HFF-Myc (cell line): ENCODE measurements around the gene MAMSTR.

Experiments used
- DNase-seq: peaks from one replicate; pipeline ENCODE4 v3.0.0-alpha.2; 2011; ENCODE audit warnings: low read depth; ENCODE audit errors: extremely low read depth
- H3K4me3 ChIP-seq: replicated peaks from 2 replicates; pipeline ENCODE4 v1.5.1; 2011; ENCODE audit warnings: low read depth, mild to moderate bottlenecking, control low read depth, low read length
- TF ChIP-seq, protein P1 (sequence below): IDR thresholded peaks from 2 replicates; pipeline ENCODE4 v1.5.1; 2012; ENCODE audit warnings: mild to moderate bottlenecking, low read depth, low read length, control low read depth; ENCODE audit errors: missing control alignments

MAMSTR gene

DNA sequence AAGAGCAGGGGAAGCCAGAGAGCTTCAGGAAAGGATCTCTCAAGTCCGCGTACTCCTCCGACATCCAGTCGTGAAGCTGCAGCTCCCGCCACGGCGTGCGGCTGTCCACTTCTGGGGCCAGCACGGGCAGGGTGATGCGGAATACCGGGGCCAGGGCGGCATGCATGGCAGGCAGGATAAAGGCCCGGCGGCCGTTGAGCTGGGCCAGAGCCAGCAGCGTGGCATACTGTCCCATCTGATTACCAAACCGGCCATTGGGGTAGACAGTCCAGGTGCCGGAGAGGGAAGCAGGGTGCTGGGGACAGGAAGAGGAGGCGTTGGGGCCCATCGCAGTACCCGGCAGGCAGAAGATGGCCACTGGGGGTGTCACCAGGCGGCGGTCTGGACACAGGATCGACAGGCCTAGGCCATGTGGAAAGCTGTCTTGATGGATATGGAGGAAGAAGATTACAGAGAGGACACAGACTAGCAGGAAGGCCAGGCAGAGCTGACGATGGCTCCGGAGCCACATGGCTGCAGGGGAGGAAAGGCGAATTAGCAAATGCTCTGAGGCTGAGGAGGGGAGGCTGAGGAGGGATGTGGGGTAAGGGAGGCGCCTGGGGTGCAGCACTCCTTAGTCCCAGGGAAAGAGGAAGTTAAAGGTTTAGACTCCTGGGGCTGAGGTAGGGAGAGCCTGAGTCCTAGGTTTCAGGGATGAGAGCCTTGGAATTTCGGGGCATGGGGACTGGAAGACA, 31.4 kb upstream of the MAMSTR start:
- TF ChIP-seq, protein P1, sequence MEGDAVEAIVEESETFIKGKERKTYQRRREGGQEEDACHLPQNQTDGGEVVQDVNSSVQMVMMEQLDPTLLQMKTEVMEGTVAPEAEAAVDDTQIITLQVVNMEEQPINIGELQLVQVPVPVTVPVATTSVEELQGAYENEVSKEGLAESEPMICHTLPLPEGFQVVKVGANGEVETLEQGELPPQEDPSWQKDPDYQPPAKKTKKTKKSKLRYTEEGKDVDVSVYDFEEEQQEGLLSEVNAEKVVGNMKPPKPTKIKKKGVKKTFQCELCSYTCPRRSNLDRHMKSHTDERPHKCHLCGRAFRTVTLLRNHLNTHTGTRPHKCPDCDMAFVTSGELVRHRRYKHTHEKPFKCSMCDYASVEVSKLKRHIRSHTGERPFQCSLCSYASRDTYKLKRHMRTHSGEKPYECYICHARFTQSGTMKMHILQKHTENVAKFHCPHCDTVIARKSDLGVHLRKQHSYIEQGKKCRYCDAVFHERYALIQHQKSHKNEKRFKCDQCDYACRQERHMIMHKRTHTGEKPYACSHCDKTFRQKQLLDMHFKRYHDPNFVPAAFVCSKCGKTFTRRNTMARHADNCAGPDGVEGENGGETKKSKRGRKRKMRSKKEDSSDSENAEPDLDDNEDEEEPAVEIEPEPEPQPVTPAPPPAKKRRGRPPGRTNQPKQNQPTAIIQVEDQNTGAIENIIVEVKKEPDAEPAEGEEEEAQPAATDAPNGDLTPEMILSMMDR = no peak
- no peak for DNase-seq
- H3K4me3 ChIP-seq = no peak overlapping the region

- no peak overlapping the region for H3K4me3 ChIP-seq
- TF ChIP-seq, protein P1 = no peak
- DNase-seq = no peak
Measured at GRCh38 chr19:48750351-48750750, 30.8 kb upstream of the MAMSTR start.

DNA sequence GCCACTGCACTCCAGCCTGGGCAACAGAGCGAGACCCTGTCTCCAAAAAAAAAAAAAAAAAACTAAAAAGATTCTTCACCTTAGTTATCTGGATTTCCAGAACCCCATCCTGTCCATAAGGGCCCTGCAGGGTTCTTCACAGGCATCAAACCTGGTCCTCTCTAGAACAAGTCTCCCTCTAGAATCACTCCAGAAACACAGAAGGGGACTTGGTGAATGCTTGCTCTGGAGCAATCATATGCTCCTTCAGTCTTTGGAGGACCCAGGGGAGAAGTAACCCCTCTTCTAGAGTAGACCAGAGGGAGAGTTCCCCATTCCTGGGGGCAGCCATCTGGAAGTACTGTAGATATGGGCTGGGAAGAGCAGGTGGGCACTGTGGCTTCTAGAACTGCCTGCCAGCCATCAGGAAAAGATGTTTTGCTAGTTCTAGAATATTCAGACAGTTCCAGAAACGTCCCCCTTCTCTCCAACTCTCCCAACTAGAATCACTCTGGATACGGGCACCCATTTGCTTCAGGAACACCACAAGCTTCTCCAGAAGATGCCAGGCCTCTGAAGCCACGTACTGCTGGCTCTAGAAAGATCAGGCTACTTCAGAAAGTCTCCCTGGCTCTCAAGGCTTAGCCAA, 30.2 kb upstream of the MAMSTR start:
- no peak overlapping the region for H3K4me3 ChIP-seq
- no peak for DNase-seq

GRCh38 chr19:48746738-48747575, 27.4 kb upstream of the MAMSTR start, which contains the start of gene IZUMO1:
Gene IZUMO1, minus strand, starts transcription at chr19:48746909. Its CDS starts 1,050 bp downstream, at chr19:48745859.
- DNase-seq = peak; percentile 73
- H3K4me3 ChIP-seq = peak within 1 kb of the TSS; percentile 49
- TF ChIP-seq, protein P1 = no peak

More for the DNA sequence above, 30.2 kb upstream of the MAMSTR start:
- TF ChIP-seq, protein P1 = no peak

GRCh38 chr19:48746110-48746509, 26.6 kb upstream of the MAMSTR start:
- TF ChIP-seq, protein P1 = no peak
- DNase-seq = no peak
- no peak overlapping the region for H3K4me3 ChIP-seq

- TF ChIP-seq, protein P1 = no peak
- no peak for DNase-seq
- no peak overlapping the region for H3K4me3 ChIP-seq
Measured at GRCh38 chr19:48745208-48745995, 25.9 kb upstream of the MAMSTR start.
